Esophagus squamous epithelium (tissue), 4 donors: ENCODE measurements around the gene PARM1.

Source experiments
- CTCF ChIP-seq, 6 experiments: fragments of 450-650 bp in 4 of 6; fragments of 200-600 bp in 2 of 6; sonication (generic) in 2 of 6; IDR thresholded peaks; one replicate each; pipeline ENCODE4 v1.5.1; 2016 to 2019; ENCODE audit warnings: antibody characterized with exemption in 6 of 6, mild to moderate bottlenecking in 4 of 6, moderate library complexity in 4 of 6
- POLR2A ChIP-seq, 4 donors: fragments of 450-650 bp; IDR thresholded peaks; one replicate each; pipeline ENCODE4 v1.6.1; 2017; ENCODE audit warnings: antibody characterized with exemption in 4 of 4, mild to moderate bottlenecking in 4 of 4, moderate library complexity in 3 of 4

- TF ChIP-seq POLR2A (IDR thresholded peaks at IDR 0.05), result no peak
- TF ChIP-seq CTCF (IDR thresholded peaks at IDR 0.05), result no peak
These were observed 49.8 kb downstream of the PARM1 start for GRCh38 chr4:74982546-74983252.
